Ovary (tissue), 9 donors: ENCODE measurements around the gene KYNU. TPM values are rescaled to one million over a fixed set of nuclear protein-coding genes. Genes with fewer than 3 reads are reported as not detected.

Source experiments
- DNase-seq, 5 donors: peaks; one replicate each; pipeline ENCODE4 v3.0.0-alpha.2; 2019 to 2020
- H3K27ac ChIP-seq, 2 donors: fragments of 200-600 bp; one replicate each; pipeline versions ENCODE4 v1.5.1 to v1.8.0; 2019 to 2022
- H3K27me3 ChIP-seq: fragments of 200-600 bp; one replicate; pipeline ENCODE4 v1.8.0; 2022
- H3K36me3 ChIP-seq: fragments of 200-600 bp; sonication (generic); one replicate; pipeline ENCODE4 v1.5.1; 2019
- H3K4me1 ChIP-seq: one replicate; pipeline ENCODE4 v1.8.1; 2013; ENCODE audit warnings: mild to moderate bottlenecking, moderate library complexity; ENCODE audit not compliant: insufficient read depth
- H3K4me3 ChIP-seq: fragments of 200-600 bp; sonication (generic); one replicate; pipeline ENCODE4 v1.5.1; 2017
- H3K9me3 ChIP-seq, 2 donors: fragments of 200-600 bp in 1 of 2; sonication (generic) in 1 of 2; one replicate each; pipeline versions ENCODE4 v1.5.1 to v1.8.1; 2013 to 2019; ENCODE audit warnings: mild to moderate bottlenecking in 1 of 2, moderate library complexity in 1 of 2
- EP300 ChIP-seq: sonication (generic); formaldehyde crosslinking; IDR thresholded peaks from one replicate; pipeline ENCODE4 v1.6.1; 2017; ENCODE audit warnings: antibody characterized with exemption
- POLR2A ChIP-seq: fragments of 450-650 bp; IDR thresholded peaks from one replicate; pipeline ENCODE4 v1.6.1; 2017; ENCODE audit warnings: antibody characterized with exemption, mild to moderate bottlenecking, moderate library complexity
- WGBS, 3 donors: extraction: QIAGEN DNeasy Blood & Tissue Kit in 1 of 3; methylation state at CpG; one replicate each; pipeline versions ENCODE4 v1.1.5 to v1.1.7; 2013 to 2017; 5-methylcytosine and 5-hydroxymethylcytosine counted together
- intact Hi-C, 4 donors: fragments of 100-400 bp; cut with DNase I; formaldehyde crosslinking; loops; one replicate each; pipeline versions ENCODE4 v1.11.0 to v1.15.1; 2022 to 2023
- polyA plus RNA-seq, 2 donors: library from polyadenylated mRNA; stranded (reverse); fragments of 200-250 nt in 1 of 2; fragments of 350-450 nt in 1 of 2; fragmentation: Illumina TruSeq in 1 of 2; extraction: RNeasy Lipid Tissue Mini Kit (QIAGEN cat#74804) in 1 of 2; gene quantifications; one replicate each; pipeline ENCODE4 v1.2.3, GENCODE V29; 2013 to 2014
- total RNA-seq, 7 donors: library from RNA; depleted of rRNA in 2 of 7; stranded (reverse); fragments of >200 nt in 2 of 7; fragmentation: NEBNext Ultra II Directional in 3 of 7; extraction: Animal tissue kit (Norgen Biotek cat#: 25700) in 3 of 7; gene quantifications; one replicate each; pipeline versions ENCODE4 v1.1.0 to v1.2.4, GENCODE V29; 2016 to 2023
- TF ChIP-seq, protein P1 (sequence below), 3 donors: fragments of 450-650 bp in 2 of 3; fragments of 200-600 bp in 1 of 3; IDR thresholded peaks; one replicate each; pipeline versions ENCODE4 v1.5.1 to v1.8.0; 2016 to 2022; ENCODE audit warnings: antibody characterized with exemption in 3 of 3, mild to moderate bottlenecking in 1 of 3
- donor health status: DM: no; HTN: no; CAD: no; lungs with moderate emphysema.
- donor health status: DM: no; HTN: no; CAD: no.
- donor health status: Bipolar disorder and iron deficiency.
- donor health status: DM: yes; HTN: yes; CAD: no.
- donor health status: DM: no; HTN: no; CAD: no.
- donor health status: DM: yes; HTN: yes; CAD: no.

The KYNU gene
- total and polyA plus RNA-seq, 9 donors, result 0.40 to 3.2 (median 0.74) TPM

- TF ChIP-seq, protein P1, sequence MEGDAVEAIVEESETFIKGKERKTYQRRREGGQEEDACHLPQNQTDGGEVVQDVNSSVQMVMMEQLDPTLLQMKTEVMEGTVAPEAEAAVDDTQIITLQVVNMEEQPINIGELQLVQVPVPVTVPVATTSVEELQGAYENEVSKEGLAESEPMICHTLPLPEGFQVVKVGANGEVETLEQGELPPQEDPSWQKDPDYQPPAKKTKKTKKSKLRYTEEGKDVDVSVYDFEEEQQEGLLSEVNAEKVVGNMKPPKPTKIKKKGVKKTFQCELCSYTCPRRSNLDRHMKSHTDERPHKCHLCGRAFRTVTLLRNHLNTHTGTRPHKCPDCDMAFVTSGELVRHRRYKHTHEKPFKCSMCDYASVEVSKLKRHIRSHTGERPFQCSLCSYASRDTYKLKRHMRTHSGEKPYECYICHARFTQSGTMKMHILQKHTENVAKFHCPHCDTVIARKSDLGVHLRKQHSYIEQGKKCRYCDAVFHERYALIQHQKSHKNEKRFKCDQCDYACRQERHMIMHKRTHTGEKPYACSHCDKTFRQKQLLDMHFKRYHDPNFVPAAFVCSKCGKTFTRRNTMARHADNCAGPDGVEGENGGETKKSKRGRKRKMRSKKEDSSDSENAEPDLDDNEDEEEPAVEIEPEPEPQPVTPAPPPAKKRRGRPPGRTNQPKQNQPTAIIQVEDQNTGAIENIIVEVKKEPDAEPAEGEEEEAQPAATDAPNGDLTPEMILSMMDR (IDR thresholded peaks at IDR 0.05), result no peak
- TF ChIP-seq POLR2A (no peak), EP300 (no peak)
- no peak for DNase-seq
- no peaks in the 10 kb centered on the region for H3K9me3 ChIP-seq
- H3K4me1 ChIP-seq, result no peaks in the 10 kb centered on the region
- H3K27ac ChIP-seq, result no peak overlapping the region
- intact Hi-C loops, result no loop called here
- H3K36me3 ChIP-seq, result no peaks in the 10 kb centered on the region
- 26 to 49% (median 41%) methylated on average over 5 of the region's 5 CpGs for WGBS, 3 donors
- H3K27me3 ChIP-seq, result no peaks in the 10 kb centered on the region
- no peak overlapping the region for H3K4me3 ChIP-seq
Measured at GRCh38 chr2:142989273-142990204, 112.1 kb downstream of the KYNU start.

- intact Hi-C loops, result no loop called here
- H3K27ac ChIP-seq, result no peak overlapping the region
- H3K36me3 ChIP-seq, result no peaks in the 10 kb centered on the region
- H3K27me3 ChIP-seq, result no peaks in the 10 kb centered on the region
- WGBS, 3 donors, result 66 to 72% (median 69%) methylated on average over 3 of the region's 3 CpGs
- no peak overlapping the region for H3K4me3 ChIP-seq
- H3K4me1 ChIP-seq, result no peaks in the 10 kb centered on the region
- no peak for TF ChIP-seq POLR2A
- no peak for TF ChIP-seq EP300
- TF ChIP-seq, protein P1 (IDR thresholded peaks at IDR 0.05), result no peak
- H3K9me3 ChIP-seq, result no peaks in the 10 kb centered on the region
- no peak for DNase-seq
Measured at GRCh38 chr2:142991295-142991694, 113.8 kb downstream of the KYNU start.

GRCh38 chr2:142992840-142993239 lies 115.4 kb downstream of the KYNU start:
- TF ChIP-seq POLR2A (no peak), EP300 (no peak)
- TF ChIP-seq, protein P1 (IDR thresholded peaks at IDR 0.05), result no peak
- Histone ChIP-seq H3K4me1 (no peaks in the 10 kb centered on the region), H3K9me3 (no peaks in the 10 kb centered on the region), H3K27ac (no peak overlapping the region), H3K27me3 (no peaks in the 10 kb centered on the region), H3K36me3 (no peaks in the 10 kb centered on the region), H3K4me3 (no peak overlapping the region)
- DNase-seq, result no peak
- WGBS, 3 donors, result 55 to 63% (median 61%) methylated on average over 4 of the region's 4 CpGs
- intact Hi-C loops, result no loop called here

- 9 to 14% (median 13%) methylated on average over 2 of the region's 2 CpGs for WGBS, 3 donors
- no peak for DNase-seq
- H3K27ac ChIP-seq, result no peak overlapping the region
- H3K4me1 ChIP-seq, result no peaks in the 10 kb centered on the region
- no peaks in the 10 kb centered on the region for H3K27me3 ChIP-seq
- no peaks in the 10 kb centered on the region for H3K36me3 ChIP-seq
- no peak overlapping the region for H3K4me3 ChIP-seq
- no peaks in the 10 kb centered on the region for H3K9me3 ChIP-seq
- intact Hi-C loops, result no loop called here
- TF ChIP-seq EP300 (no peak), POLR2A (no peak)
- TF ChIP-seq, protein P1 (IDR thresholded peaks at IDR 0.05), result no peak
Measured at GRCh38 chr2:142993771-142994170, 116.3 kb downstream of the KYNU start.
